Memory B cell (primary cell): Measurements from ENCODE around the gene PLA2G2C.

Source experiments
- ATAC-seq: fragments of 150-1000 bp; cut with Tn5 transposase; 2 replicates; pipeline ENCODE4 v1.10.0; 2021; ENCODE audit warnings: low read depth, mild to moderate bottlenecking, moderate library complexity
- DNase-seq, 2 donors: peaks; one replicate each; pipeline ENCODE4 v3.0.0; 2022; ENCODE audit warnings: low spot score in 2 of 2
- H3K27ac Mint-ChIP-seq: one replicate; pipeline ENCODE4 v1.8.0; 2022; ENCODE audit warnings: mild to moderate bottlenecking, moderate library complexity, mixed read lengths
- H3K27me3 Mint-ChIP-seq: one replicate; pipeline ENCODE4 v1.8.0; 2022; ENCODE audit warnings: mixed read lengths
- H3K36me3 Mint-ChIP-seq: one replicate; pipeline ENCODE4 v1.8.0; 2022; ENCODE audit warnings: mild to moderate bottlenecking, mixed read lengths
- H3K4me1 Mint-ChIP-seq: one replicate; pipeline ENCODE4 v1.8.0; 2022; ENCODE audit warnings: mixed read lengths
- H3K4me3 Mint-ChIP-seq: one replicate; pipeline ENCODE4 v1.8.0; 2022; ENCODE audit warnings: mild to moderate bottlenecking, moderate library complexity, mixed read lengths
- H3K9me3 Mint-ChIP-seq: one replicate; pipeline ENCODE4 v1.8.0; 2022; ENCODE audit warnings: mixed read lengths

PLA2G2C gene

DNA sequence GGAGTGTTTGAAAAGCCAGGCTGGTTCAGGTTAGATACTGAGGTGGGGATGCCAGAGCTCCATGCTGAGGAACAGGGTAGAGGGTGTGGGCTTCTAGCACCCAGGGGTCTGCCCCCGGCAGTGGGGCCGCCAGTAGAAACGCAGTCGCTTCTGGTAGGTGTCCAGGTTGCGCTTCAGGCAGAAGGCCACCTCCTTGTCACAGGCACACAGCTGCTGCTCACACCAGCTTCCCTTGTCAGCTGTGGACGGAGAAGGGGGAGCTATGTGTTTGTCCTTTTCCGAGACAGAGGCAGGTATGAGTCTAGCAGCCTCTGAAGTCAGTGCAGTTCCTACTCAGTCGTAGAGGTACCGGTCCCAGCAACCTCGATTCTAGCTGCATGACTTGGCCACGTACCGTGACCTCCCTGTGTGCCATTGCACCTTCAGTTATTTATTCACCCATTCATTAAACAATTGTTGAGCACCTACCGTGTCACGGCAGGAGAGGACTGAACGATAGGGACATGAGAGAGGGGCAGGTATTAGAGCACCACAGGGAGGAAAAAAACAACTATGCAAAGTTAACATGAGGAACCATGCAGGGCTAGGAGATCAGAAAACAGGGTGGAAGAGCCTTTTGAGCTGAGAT, 72.2 kb downstream of the PLA2G2C start:
- peaks cover 6% of the 10 kb centered on the region for H3K4me1 Mint-ChIP-seq
- DNase-seq (no peak), ATAC-seq (no peak)
- peaks cover 1% of the 10 kb centered on the region for H3K27me3 Mint-ChIP-seq
- no peak overlapping the region for H3K27ac Mint-ChIP-seq
- H3K36me3 Mint-ChIP-seq: no peaks in the 10 kb centered on the region
- no peak overlapping the region for H3K4me3 Mint-ChIP-seq
- peaks cover 1% of the 10 kb centered on the region for H3K9me3 Mint-ChIP-seq
